ENCODE data around the gene C9.
"Not testable (repeated sequence)": the region's sequence is repeated elsewhere in the genome, so short reads cannot be mapped to it uniquely, and the experiment has no call there.

Gene C9

GRCh38 chr5:39283231-39283818, 81.0 kb downstream of the C9 start:
- H3K9ac ChIP-seq (ENCODE audit: low read depth, low read length): peak overlapping the region; percentile 5; the same call in 1 of the 2 replicates
- H3K4me3 ChIP-seq (ENCODE audit: low read depth in 1 of 2, low read length in 2 of 2): no peak overlapping the region
- ATAC-seq (ENCODE audit: insufficient read depth, low read depth): peak; percentile 100
- H3K27ac ChIP-seq (ENCODE audit: low read length): peak overlapping the region; percentile 31
- H4K20me1 ChIP-seq (ENCODE audit: insufficient read depth, low read length): no peaks in the 10 kb centered on the region
- peak; percentile 74 for DNase-seq
- H2AFZ ChIP-seq (ENCODE audit: low read depth, low read length): peak overlapping the region; percentile 59
- H3K9me3 ChIP-seq (ENCODE audit: insufficient read depth, low read length, severe bottlenecking): peaks cover 4% of the 10 kb centered on the region
- no peak overlapping the region for H3K4me2 ChIP-seq (ENCODE audit: insufficient read depth, low read length)
- H3K36me3 ChIP-seq (ENCODE audit: insufficient read depth, low read length): peaks cover 3% of the 10 kb centered on the region; the same call in 1 of the 2 replicates
- TF ChIP-seq EZH2 (IDR thresholded peaks at IDR 0.05; ENCODE audit: borderline replicate concordance, low read depth, low read length, severe bottlenecking) (no peak), CTCF (IDR thresholded peaks at IDR 0.05; ENCODE audit: borderline replicate concordance, extremely low read depth, low read length, poor library complexity, severe bottlenecking) (peak; percentile 89)
- no peaks in the 10 kb centered on the region for H3K27me3 ChIP-seq (ENCODE audit: insufficient read depth, low read length, poor library complexity)
- H3K4me1 ChIP-seq (ENCODE audit: insufficient read depth, low read length): peaks cover 12% of the 10 kb centered on the region
- H3K79me2 ChIP-seq (ENCODE audit: insufficient read depth, low read length): no peaks in the 10 kb centered on the region

- Histone ChIP-seq H3K9ac (ENCODE audit: low read depth, low read length) (no peak overlapping the region), H4K20me1 (ENCODE audit: insufficient read depth, low read length) (no peaks in the 10 kb centered on the region), H3K27me3 (ENCODE audit: insufficient read depth, low read length, poor library complexity) (no peaks in the 10 kb centered on the region), H3K4me1 (ENCODE audit: insufficient read depth, low read length) (peaks cover 12% of the 10 kb centered on the region), H3K9me3 (ENCODE audit: insufficient read depth, low read length, severe bottlenecking) (peaks cover 4% of the 10 kb centered on the region), H2AFZ (ENCODE audit: low read depth, low read length) (peak overlapping the region; percentile 59; the same call in 1 of the 2 replicates), H3K27ac (ENCODE audit: low read length) (peak overlapping the region; percentile 34), H3K36me3 (ENCODE audit: insufficient read depth, low read length) (peaks cover 3% of the 10 kb centered on the region; the same call in 1 of the 2 replicates), H3K4me3 (ENCODE audit: low read depth in 1 of 2, low read length in 2 of 2) (no peak overlapping the region), H3K79me2 (ENCODE audit: insufficient read depth, low read length) (no peaks in the 10 kb centered on the region), H3K4me2 (ENCODE audit: insufficient read depth, low read length) (no peak overlapping the region)
- DNase-seq: no peak
- ATAC-seq (ENCODE audit: insufficient read depth, low read depth): no peak
- TF ChIP-seq CTCF (IDR thresholded peaks at IDR 0.05; ENCODE audit: borderline replicate concordance, extremely low read depth, low read length, poor library complexity, severe bottlenecking) (no peak), EZH2 (IDR thresholded peaks at IDR 0.05; ENCODE audit: borderline replicate concordance, low read depth, low read length, severe bottlenecking) (no peak)
Measured at GRCh38 chr5:39282561-39282960, 81.7 kb downstream of the C9 start.

GRCh38 chr5:39275865-39276264, 88.4 kb downstream of the C9 start:
- H3K4me2 ChIP-seq (ENCODE audit: insufficient read depth, low read length); H3K36me3 ChIP-seq (ENCODE audit: insufficient read depth, low read length); H3K9me3 ChIP-seq (ENCODE audit: insufficient read depth, low read length, severe bottlenecking); H3K79me2 ChIP-seq (ENCODE audit: insufficient read depth, low read length); H4K20me1 ChIP-seq (ENCODE audit: insufficient read depth, low read length); ATAC-seq (ENCODE audit: insufficient read depth, low read depth); H3K4me3 ChIP-seq (ENCODE audit: low read depth in 1 of 2, low read length in 2 of 2); H3K9ac ChIP-seq (ENCODE audit: low read depth, low read length); H2AFZ ChIP-seq (ENCODE audit: low read depth, low read length); H3K27me3 ChIP-seq (ENCODE audit: insufficient read depth, low read length, poor library complexity); DNase-seq: not testable (repeated sequence)
- Histone ChIP-seq H3K4me1 (ENCODE audit: insufficient read depth, low read length) (peaks cover 33% of the 10 kb centered on the region), H3K27ac (ENCODE audit: low read length) (peak overlapping the region; percentile 94; the same call in 1 of the 2 replicates)

- no peaks in the 10 kb centered on the region for H3K9me3 ChIP-seq (ENCODE audit: insufficient read depth, low read length, severe bottlenecking)
- peak overlapping the region; percentile 94 for H3K27ac ChIP-seq (ENCODE audit: low read length)
- H4K20me1 ChIP-seq (ENCODE audit: insufficient read depth, low read length): no peaks in the 10 kb centered on the region
- peak overlapping the region; percentile 61 for H3K9ac ChIP-seq (ENCODE audit: low read depth, low read length)
- no peaks in the 10 kb centered on the region for H3K27me3 ChIP-seq (ENCODE audit: insufficient read depth, low read length, poor library complexity)
- no peaks in the 10 kb centered on the region for H3K36me3 ChIP-seq (ENCODE audit: insufficient read depth, low read length)
- peaks cover 33% of the 10 kb centered on the region for H3K4me1 ChIP-seq (ENCODE audit: insufficient read depth, low read length)
- peak overlapping the region; percentile 9 to 47; a peak in 3 of 4 replicates for H3K4me3 ChIP-seq (ENCODE audit: low read depth in 1 of 2, low read length in 2 of 2)
- TF ChIP-seq EZH2 (IDR thresholded peaks at IDR 0.05; ENCODE audit: borderline replicate concordance, low read depth, low read length, severe bottlenecking): no peak
- TF ChIP-seq CTCF (IDR thresholded peaks at IDR 0.05; ENCODE audit: borderline replicate concordance, extremely low read depth, low read length, poor library complexity, severe bottlenecking): no peak
- peak overlapping the region; percentile 81 for H2AFZ ChIP-seq (ENCODE audit: low read depth, low read length)
- no peaks in the 10 kb centered on the region for H3K79me2 ChIP-seq (ENCODE audit: insufficient read depth, low read length)
- DNase-seq (peak; percentile 38), ATAC-seq (ENCODE audit: insufficient read depth, low read depth) (peak; percentile 82)
- peak overlapping the region; percentile 63 for H3K4me2 ChIP-seq (ENCODE audit: insufficient read depth, low read length)
Measured at GRCh38 chr5:39274398-39275085, 89.8 kb downstream of the C9 start.
